Stimulated activated CD8-positive, alpha-beta memory T cell treated with anti-CD3 and anti-CD28 coated beads, Interleukin-12 subunit alpha, Interleukin-12 subunit beta, amount 100 ng/mL, for 24 hours (primary cell): Measurements from ENCODE around the gene CTAGE6.
"Not testable (repeated sequence)": the region's sequence is repeated elsewhere in the genome, so short reads cannot be mapped to it uniquely, and the experiment has no call there.

Experiments
- DNase-seq: peaks from one replicate; pipeline ENCODE4 v3.0.0-alpha.2; 2020; ENCODE audit errors: extremely low read depth

Gene CTAGE6

DNA sequence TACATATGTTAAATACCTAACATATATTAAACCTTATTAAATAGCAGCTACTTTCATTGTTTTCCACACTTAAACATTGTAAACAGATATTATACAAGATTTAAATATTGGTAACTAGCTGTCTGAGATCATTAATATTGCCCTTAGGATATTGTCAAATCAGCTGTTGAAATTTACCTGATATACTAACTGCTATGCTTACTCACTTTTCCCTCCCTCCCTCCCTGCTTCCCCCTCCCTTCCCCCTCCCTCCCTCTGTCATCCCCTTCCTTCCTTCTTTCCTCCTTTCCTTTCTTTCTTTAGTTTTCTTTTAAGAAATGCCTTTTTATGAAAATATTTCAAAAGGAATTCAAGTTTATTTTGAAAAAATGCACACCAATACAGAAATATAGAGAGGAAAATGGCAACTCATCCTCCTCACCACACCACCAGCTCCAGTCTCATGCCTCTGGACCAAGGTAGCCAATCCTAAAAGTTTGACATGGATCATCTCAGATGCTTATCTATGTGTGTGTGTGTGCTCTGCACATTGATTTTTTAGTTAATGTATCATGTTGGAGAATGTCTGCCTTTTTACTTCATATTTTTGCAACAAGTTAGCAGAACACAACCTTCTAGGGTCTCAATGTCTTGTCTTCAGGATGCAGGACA is 41.8 kb downstream of the CTAGE6 start:
- not testable (repeated sequence) for DNase-seq

GRCh38 chr7:143714581-143715454 is 42.7 kb downstream of the CTAGE6 start:
- not testable (repeated sequence) for DNase-seq

- not testable (repeated sequence) for DNase-seq
Measured at GRCh38 chr7:143712381-143712780, 45.1 kb downstream of the CTAGE6 start.

GRCh38 chr7:143711727-143712324 is 45.7 kb downstream of the CTAGE6 start:
- DNase-seq: not testable (repeated sequence)

- DNase-seq: not testable (repeated sequence)
Measured at GRCh38 chr7:143709895-143710294, 47.6 kb downstream of the CTAGE6 start.
